Mesenteric fat pad (tissue), 1 donor: ENCODE results near the gene AFF2. TPM values are rescaled to one million over a fixed set of nuclear protein-coding genes. Genes with fewer than 3 reads are reported as not detected.

ENCODE experiments used
- DNase-seq: peaks from one replicate; pipeline ENCODE4 v3.0.0-alpha.2; 2020; ENCODE audit warnings: low spot score
- total RNA-seq: library from RNA; stranded (reverse); fragmentation: NEBNext Ultra II Directional; extraction: Animal tissue kit (Norgen Biotek cat#: 25700); gene quantifications from one replicate; pipeline ENCODE4 v1.2.1, GENCODE V29; 2021
- donor health status: DM: yes; HTN: yes; CAD: no.

AFF2 gene
- total RNA-seq, 1 donor from 2014 or later, result 6.0 TPM

- no peak for DNase-seq
Measured at GRCh38 chrX:148535639-148536038, 35.2 kb downstream of the AFF2 start.

GRCh38 chrX:148536961-148537360 lies 36.5 kb downstream of the AFF2 start:
- DNase-seq, result no peak

DNA sequence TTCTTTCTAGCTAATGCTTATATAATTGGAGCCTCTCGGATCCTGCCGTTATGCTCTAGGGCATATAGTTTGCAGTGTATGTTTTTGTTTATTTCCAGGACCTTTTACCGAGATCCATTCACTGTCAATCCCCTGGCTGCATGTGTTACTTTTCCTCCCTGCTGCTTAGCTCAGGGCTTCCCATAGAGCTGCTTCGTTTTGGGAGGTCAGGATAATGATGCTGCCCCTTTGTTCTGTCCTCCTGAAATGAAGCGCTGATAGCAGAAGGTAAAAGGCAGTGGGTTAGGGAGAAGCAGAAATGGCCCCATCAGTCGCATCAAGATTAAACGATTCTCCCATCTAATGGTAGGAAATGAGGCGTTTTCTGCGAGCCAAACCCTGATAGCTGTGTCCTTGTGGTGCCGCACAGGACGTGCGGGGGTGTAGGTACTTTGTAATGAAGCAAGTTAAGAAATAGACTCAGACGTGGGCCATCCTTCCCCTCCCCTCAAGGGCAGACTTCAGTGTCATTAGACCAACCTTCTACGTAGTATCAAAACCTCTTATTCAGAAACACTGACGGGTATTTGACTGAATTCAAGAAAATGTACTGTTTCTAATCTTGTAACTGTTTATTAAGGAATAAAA lies 37.3 kb downstream of the AFF2 start:
- DNase-seq, result no peak

- DNase-seq, result no peak
Measured at GRCh38 chrX:148538582-148538981, 38.2 kb downstream of the AFF2 start.

DNA sequence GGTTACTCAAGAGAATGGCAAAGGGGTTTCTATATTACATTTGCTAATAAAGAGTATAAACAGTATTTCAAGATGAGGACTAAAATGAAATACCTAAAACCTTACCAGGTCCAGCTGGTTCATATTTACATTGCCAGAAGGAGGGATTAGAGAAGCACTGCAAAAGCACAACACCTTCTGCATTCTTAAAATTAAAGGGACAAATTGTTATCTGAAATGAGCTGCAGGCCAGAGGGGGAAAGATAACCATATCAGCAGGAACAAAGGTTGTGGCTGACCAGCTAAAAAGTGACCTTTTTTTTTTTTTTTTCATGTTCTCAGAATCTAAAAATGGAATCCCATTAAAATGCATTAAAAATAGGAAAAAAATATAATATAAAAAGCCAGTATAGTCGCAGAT lies 39.7 kb downstream of the AFF2 start:
- no peak for DNase-seq

DNA sequence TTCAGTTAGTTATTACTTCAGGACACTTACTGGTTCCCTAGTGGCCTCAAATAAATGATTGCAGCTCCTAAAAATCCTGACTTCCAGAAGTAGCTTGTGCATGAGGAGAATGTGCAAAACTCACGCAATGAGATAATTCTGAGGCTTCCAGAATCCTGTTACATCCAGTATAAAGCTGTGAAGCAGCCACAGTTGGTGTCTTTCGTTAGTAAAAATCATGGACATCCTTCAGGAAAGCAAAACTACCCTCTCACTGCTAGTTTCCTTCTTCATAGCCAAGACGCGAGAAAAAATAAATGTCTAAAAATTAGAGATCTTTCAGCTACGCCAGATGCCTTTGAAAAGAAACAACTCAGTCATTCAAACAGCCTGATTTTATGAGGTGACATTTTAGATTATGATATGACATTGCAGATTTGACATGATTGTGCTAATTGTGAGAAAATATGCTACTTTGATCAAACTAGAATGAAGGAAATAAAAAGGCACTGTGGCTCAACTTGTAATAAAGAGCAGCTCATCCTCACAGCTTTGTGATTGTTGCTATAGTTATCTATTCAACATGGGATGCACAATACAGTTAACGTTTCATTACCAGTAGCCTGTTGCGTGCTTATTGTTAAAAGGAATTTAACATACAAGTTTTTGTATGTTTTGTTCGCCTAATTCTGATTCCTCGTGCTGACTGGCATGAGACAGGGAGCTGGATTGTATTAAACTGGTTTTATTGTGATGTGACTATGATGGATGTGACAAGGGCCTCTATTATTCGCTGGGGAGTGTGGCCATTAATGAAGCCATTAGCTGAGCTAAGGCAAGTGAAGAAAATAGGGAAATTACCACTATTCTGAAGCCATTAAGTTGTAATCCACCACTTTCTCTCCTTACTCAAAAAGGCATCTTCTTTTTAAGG lies 40.5 kb downstream of the AFF2 start:
- no peak for DNase-seq

- no peak for DNase-seq
Measured at GRCh38 chrX:148541584-148541940, 41.1 kb downstream of the AFF2 start.

DNA sequence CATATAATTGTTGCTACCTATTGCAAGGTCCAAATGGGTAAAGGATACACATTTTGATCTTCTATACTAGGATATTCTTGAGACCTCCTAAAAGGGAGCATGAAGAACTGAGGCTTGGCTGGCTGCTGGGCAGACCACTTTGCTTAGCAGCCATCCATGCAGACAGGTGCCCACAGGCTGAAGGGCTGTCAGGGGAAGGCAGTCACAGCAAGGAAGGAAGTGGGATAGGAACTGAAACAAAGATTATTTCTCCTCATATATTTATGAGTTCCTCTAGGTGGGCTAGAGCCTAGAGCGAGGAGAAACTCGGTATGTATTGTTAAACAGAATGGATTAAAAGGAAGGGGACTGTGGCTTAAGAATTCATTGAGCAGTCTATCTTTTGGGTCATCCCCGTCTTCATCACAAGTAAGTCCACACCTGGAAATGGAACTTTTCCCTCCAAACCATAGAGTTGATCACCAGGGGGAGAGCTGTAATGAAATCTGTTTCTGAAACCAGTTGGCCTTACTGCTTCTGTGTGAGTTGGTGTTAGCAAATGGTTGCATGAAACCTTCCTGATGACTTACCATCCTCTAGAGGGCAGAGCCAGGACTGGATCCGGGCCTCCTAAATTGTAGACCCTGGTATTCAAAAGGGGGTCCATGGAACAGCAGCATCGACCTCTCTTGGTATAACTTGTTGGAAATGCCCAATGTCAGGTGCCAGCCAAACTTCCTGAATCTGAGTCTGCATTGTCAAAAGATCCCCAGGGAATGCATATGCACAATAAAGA lies 42.3 kb downstream of the AFF2 start:
- DNase-seq, result no peak

DNA sequence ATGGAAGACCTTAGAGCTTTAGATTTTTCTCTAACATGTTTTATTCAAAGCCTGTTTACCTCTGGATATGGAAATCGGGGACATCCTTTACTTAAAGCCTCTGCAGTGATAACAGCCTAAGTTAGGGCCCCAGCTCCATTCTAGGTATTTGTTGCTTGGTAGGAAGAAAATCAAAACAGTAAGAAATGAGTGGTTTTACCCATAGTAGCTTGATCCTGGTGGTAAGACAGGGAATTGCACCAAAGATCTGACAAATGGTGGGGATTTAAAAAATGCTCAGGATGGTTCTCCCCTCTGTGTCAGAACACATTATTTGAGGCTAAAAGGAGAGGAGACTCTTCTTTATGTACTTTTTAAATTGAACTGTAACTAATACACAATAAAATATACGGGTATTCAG lies 52.4 kb downstream of the AFF2 start:
- DNase-seq, result no peak

GRCh38 chrX:148555101-148555500 lies 54.7 kb downstream of the AFF2 start:
- no peak for DNase-seq

DNA sequence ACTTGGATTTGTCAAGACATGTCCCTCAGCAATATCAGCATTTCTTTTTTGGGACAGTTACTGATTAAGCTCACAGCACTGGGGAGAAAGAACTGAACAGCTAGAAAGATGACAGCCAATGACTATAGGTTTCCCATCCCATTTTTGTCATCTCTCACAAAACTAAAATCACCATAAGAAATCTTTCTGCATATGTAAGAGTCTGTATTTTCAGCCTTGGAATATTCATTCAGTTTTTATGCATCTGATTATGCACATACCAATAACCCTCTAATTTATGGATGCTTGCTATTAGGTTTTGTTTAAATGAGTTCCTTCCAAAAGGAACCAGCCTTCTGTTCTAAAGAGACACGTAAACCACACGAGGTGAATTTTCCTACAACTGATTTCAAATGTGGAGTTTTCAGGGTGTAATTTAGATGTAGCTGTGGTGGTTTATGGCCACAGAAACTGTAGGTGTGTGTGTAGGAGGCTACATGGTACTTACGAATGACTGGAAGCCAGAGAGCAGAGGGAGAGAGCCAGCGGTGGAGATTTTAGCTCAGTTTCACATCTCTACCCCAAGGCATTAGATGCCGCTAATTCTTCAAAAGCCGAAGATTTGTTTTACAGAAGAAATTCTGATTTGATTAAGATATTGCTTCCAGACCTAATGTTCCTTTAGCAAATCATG lies 55.3 kb downstream of the AFF2 start:
- DNase-seq, result no peak

DNA sequence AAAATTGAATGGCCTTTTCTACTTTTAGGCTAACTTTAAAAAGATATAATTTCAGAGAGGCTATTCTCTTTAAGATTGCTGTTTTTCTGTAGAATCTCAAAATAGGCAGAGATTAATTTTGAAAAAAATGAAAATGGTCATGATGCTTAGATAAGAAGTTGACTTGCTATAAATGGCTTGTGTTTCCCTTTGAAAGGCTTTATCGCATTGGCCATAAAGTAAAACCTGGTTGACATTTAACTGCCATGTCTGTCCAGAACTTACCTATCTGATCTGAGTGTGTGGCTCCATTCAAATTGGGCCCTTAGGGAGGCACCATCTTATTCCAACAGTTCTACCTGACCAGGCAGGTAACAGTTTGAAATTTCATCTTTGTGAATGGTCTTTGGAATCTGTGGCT lies 56.1 kb downstream of the AFF2 start:
- no peak for DNase-seq

- DNase-seq, result no peak
Measured at GRCh38 chrX:148562846-148563245, 62.4 kb downstream of the AFF2 start.

- DNase-seq, result no peak
Measured at GRCh38 chrX:148567229-148567628, 66.8 kb downstream of the AFF2 start.

DNA sequence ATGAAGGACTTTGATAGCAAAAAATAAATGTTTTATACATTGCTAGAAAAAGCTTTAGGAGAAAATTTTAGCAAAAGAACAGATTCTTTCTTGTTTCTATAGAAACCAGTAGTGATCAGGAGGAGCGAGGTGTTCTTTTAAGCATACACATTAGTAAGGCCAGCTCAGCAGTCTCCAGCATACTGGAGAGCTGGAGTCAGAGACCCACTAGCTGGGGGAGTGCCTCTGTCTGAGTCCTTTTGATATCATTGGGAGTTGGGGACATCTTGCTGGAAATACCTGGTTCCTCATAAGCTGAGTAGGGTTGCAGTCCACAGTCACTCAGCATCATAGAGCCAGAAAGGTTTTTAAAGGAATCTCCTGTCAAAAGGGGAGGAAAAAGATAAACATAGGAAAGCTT lies 67.4 kb downstream of the AFF2 start:
- DNase-seq, result no peak

DNA sequence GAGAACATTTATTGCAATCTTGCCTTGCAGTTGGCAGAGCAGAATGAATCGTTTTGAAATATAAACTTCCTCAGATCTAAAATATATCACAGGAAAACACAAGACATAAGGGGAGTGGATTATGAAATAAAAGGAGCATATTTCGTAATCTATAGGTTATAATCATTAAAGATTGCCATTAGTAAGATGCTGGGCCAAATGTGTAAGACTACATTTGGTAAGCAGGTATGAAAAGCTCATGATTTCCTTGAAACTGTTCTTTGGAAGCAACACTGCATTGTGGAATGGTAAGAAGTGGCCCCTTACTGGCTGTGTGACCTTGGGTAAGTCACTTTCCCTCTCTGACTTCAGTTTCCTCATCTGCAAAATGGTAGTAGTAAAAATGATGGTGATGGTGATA lies 68.3 kb downstream of the AFF2 start:
- DNase-seq, result no peak

GRCh38 chrX:148572337-148572736 lies 71.9 kb downstream of the AFF2 start:
- no peak for DNase-seq

- DNase-seq, result no peak
Measured at GRCh38 chrX:148573119-148573518, 72.7 kb downstream of the AFF2 start.

GRCh38 chrX:148574237-148574973 lies 74.0 kb downstream of the AFF2 start:
- DNase-seq, result no peak

DNA sequence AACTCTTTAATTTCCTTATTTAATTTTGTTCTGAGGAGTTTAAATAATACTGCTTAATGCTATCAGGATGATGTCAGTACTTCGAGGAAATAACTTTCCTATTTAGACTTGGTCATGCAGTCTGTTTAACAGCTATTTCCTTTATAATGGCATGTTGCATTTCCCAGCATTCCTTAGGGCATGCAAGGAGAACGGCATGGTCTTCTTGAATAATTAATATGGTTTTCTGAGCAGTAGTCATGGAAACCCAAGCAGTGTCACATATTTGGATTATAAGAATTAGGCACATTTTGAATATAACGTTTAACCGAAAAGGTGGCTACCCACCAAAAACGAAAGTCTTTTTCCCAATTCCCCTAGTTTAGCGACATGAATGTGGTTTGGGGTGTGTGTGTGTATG lies 76.0 kb downstream of the AFF2 start:
- DNase-seq, result no peak

GRCh38 chrX:148577741-148578140 lies 77.3 kb downstream of the AFF2 start:
- DNase-seq, result no peak
